Neuronal stem cell (in vitro differentiated cells): ENCODE results near the gene TIMP1.
A peak's percentile ranks its signal among the peaks of the same experiment; 100 is the strongest.

ENCODE experiments used
- DNase-seq: peaks from one replicate; pipeline ENCODE4 v3.0.0-alpha.2; 2013; ENCODE audit warnings: low spot score
- H2AFZ ChIP-seq: one replicate; pipeline ENCODE4 v1.6.1; 2013; ENCODE audit warnings: mild to moderate bottlenecking, low read length, inconsistent platforms
- H2AK5ac ChIP-seq: 2 replicates; pipeline ENCODE4 v1.6.1; 2013; ENCODE audit warnings: low read depth, mild to moderate bottlenecking, inconsistent platforms, low read length, moderate library complexity, mixed read lengths
- H2BK120ac ChIP-seq: 2 replicates; pipeline ENCODE4 v1.6.1; 2013; ENCODE audit warnings: low read depth, mild to moderate bottlenecking, inconsistent platforms, low read length, moderate library complexity, mixed read lengths
- H2BK12ac ChIP-seq: one replicate; pipeline ENCODE4 v1.6.1; 2013; ENCODE audit warnings: low read length, inconsistent platforms
- H2BK15ac ChIP-seq: 2 replicates; pipeline ENCODE4 v1.6.1; 2013; ENCODE audit warnings: mild to moderate bottlenecking, low read length, inconsistent platforms, mixed read lengths
- H2BK5ac ChIP-seq: one replicate; pipeline ENCODE4 v1.6.1; 2013; ENCODE audit warnings: inconsistent platforms, mild to moderate bottlenecking, low read length, moderate library complexity
- H3K14ac ChIP-seq: one replicate; pipeline ENCODE4 v1.6.1; 2013; ENCODE audit warnings: low read length, inconsistent platforms
- H3K18ac ChIP-seq: 2 replicates; pipeline ENCODE4 v1.6.1; 2013; ENCODE audit warnings: low read length, inconsistent platforms
- H3K23ac ChIP-seq: 2 replicates; pipeline ENCODE4 v1.6.1; 2013; ENCODE audit warnings: low read depth, mild to moderate bottlenecking, mixed read lengths, low read length, inconsistent platforms; ENCODE audit not compliant: poor library complexity
- H3K27ac ChIP-seq: replicated peaks from 3 replicates; pipeline ENCODE4 v1.5.1; 2013; ENCODE audit warnings: low read length, inconsistent platforms
- H3K27me3 ChIP-seq, 3 experiments: 2 replicates each; pipeline ENCODE4 v1.6.1; 2013; ENCODE audit warnings: low read length in 3 of 3, mild to moderate bottlenecking in 2 of 3, inconsistent platforms in 1 of 3, low read depth in 1 of 3, mixed read lengths in 1 of 3, moderate library complexity in 1 of 3; ENCODE audit not compliant: control insufficient read depth in 3 of 3, insufficient read depth in 3 of 3
- H3K36me3 ChIP-seq, 2 donors: replicated peaks in 1 of 2; 2 replicates each; pipeline ENCODE4 v1.6.1; 2013; ENCODE audit warnings: low read length in 2 of 2; ENCODE audit not compliant: control insufficient read depth in 2 of 2, insufficient read depth in 2 of 2
- H3K4ac ChIP-seq: 2 replicates; pipeline ENCODE4 v1.6.1; 2013; ENCODE audit warnings: inconsistent platforms, mild to moderate bottlenecking, low read length, moderate library complexity
- H3K4me1 ChIP-seq, 2 donors: 1 replicate in 1 of 2; 2 replicates in 1 of 2; pipeline ENCODE4 v1.6.1; 2013; ENCODE audit warnings: low read length in 2 of 2, low read depth in 1 of 2; ENCODE audit not compliant: control insufficient read depth in 2 of 2, insufficient read depth in 1 of 2
- H3K4me2 ChIP-seq: one replicate; pipeline ENCODE4 v1.6.1; 2013; ENCODE audit warnings: mild to moderate bottlenecking, low read length, inconsistent platforms; ENCODE audit not compliant: insufficient read depth, poor library complexity, severe bottlenecking
- H3K4me3 ChIP-seq, 2 donors: 2 replicates each; pipeline ENCODE4 v1.5.1; 2013; ENCODE audit warnings: low read length in 2 of 2, mild to moderate bottlenecking in 2 of 2, inconsistent platforms in 1 of 2, moderate library complexity in 1 of 2
- H3K79me1 ChIP-seq: one replicate; pipeline ENCODE4 v1.6.1; 2013; ENCODE audit warnings: low read depth, mild to moderate bottlenecking, inconsistent platforms, low read length, moderate library complexity
- H3K9ac ChIP-seq: one replicate; pipeline ENCODE4 v1.6.1; 2013; ENCODE audit warnings: mild to moderate bottlenecking, low read depth, low read length, inconsistent platforms; ENCODE audit not compliant: poor library complexity
- H3K9me3 ChIP-seq, 2 donors: replicated peaks in 1 of 2; 2 replicates each; pipeline versions ENCODE3 to v1.6.1; 2013; ENCODE audit warnings: low read length in 2 of 2, mild to moderate bottlenecking in 2 of 2, inconsistent platforms in 1 of 2, low read depth in 1 of 2, mixed read lengths in 1 of 2, moderate library complexity in 1 of 2; ENCODE audit not compliant: control insufficient read depth in 2 of 2, insufficient read depth in 1 of 2
- H4K8ac ChIP-seq: one replicate; pipeline ENCODE4 v1.6.1; 2013; ENCODE audit warnings: low read depth, mild to moderate bottlenecking, inconsistent platforms, low read length, moderate library complexity
- H4K91ac ChIP-seq: one replicate; pipeline ENCODE4 v1.6.1; 2013; ENCODE audit warnings: low read length, low read depth, mild to moderate bottlenecking, inconsistent platforms; ENCODE audit not compliant: poor library complexity
- WGBS, 2 donors: extraction: QIAGEN DNeasy Blood & Tissue Kit; methylation state at CpG; one replicate each; pipeline ENCODE4 v1.1.7; 2013; ENCODE audit warnings: missing lambda C conversion rate in 2 of 2, mixed read lengths in 1 of 2; ENCODE audit not compliant: insufficient read length in 2 of 2, insufficient replicate concordance in 1 of 2; ENCODE audit errors: extremely low coverage in 2 of 2; 5-methylcytosine and 5-hydroxymethylcytosine counted together

The TIMP1 gene

DNA sequence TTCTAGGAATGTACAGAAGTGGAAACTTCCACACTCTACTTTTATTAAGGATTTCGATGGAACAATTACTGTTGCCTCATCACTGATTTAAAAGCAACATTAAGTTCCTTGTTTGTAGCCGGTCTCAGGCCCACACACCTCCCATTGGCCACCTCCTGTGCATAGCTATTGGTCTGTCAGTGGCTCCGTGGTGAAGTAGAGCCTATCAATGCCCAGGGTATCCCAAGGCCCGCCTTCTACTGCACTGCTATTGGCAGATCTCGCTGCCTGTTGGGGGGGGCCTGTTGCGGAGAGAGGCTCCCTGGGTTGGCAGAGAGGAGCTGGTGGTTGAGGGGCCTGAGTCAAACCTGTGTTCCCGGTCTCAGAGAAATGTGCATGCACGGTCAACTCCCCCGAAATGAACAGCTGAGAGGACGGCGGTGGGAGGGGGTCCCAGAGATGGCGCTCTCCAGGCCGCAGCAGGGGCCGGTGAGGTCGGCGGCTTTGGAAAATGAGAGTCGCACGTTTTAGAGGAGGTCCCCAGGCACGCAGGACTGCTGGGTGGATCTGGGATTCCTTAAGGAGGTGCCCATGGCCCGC lies 26.1 kb upstream of the TIMP1 start:
- H3K27me3 ChIP-seq, result no peaks in the 10 kb centered on the region
- no peak overlapping the region for H4K91ac ChIP-seq
- no peak overlapping the region for H3K14ac ChIP-seq
- peak overlapping the region; percentile 45 for H3K4me2 ChIP-seq
- WGBS, 2 donors, result no CpG with 5 or more reads among the region's 20 CpGs
- no peak overlapping the region for H2AK5ac ChIP-seq
- H3K9ac ChIP-seq, result peak overlapping the region; percentile 60
- no peak overlapping the region for H2BK120ac ChIP-seq
- H3K79me1 ChIP-seq, result no peaks in the 10 kb centered on the region
- no peak overlapping the region for H2BK5ac ChIP-seq
- H3K27ac ChIP-seq, result peak overlapping the region; percentile 83
- peak overlapping the region; percentile 76 for H3K18ac ChIP-seq
- peaks cover 0 to 2% of the 10 kb centered on the region in 2 donors for H3K4me1 ChIP-seq
- peak; percentile 67 for DNase-seq
- peak overlapping the region; percentile 17 for H4K8ac ChIP-seq
- peak overlapping the region; percentile 27 for H2AFZ ChIP-seq
- H3K4ac ChIP-seq, result no peak overlapping the region
- H3K4me3 ChIP-seq, result peak overlapping the region; percentile 54 to 82
- H3K36me3 ChIP-seq, result no peaks in the 10 kb centered on the region
- H3K23ac ChIP-seq, result no peak overlapping the region
- H2BK12ac ChIP-seq, result no peak overlapping the region
- H2BK15ac ChIP-seq, result no peak overlapping the region
- no peaks in the 10 kb centered on the region for H3K9me3 ChIP-seq

- Histone ChIP-seq H3K9ac (no peak overlapping the region), H3K23ac (no peak overlapping the region), H3K4ac (no peak overlapping the region), H3K4me1 (peaks cover 2 to 3% of the 10 kb centered on the region in 2 donors), H3K9me3 (no peaks in the 10 kb centered on the region), H3K27ac (no peak overlapping the region), H3K36me3 (peaks cover 3 to 7% of the 10 kb centered on the region in 2 donors), H4K8ac (no peak overlapping the region), H2BK15ac (no peak overlapping the region), H2BK5ac (no peak overlapping the region), H3K4me2 (no peak overlapping the region), H2BK120ac (no peak overlapping the region), H3K18ac (no peak overlapping the region), H2AFZ (no peak overlapping the region), H3K14ac (no peak overlapping the region), H2AK5ac (no peak overlapping the region), H3K27me3 (no peaks in the 10 kb centered on the region), H4K91ac (no peak overlapping the region), H3K79me1 (peaks cover 1% of the 10 kb centered on the region), H3K4me3 (no peak overlapping the region), H2BK12ac (no peak overlapping the region)
- no peak for DNase-seq
- WGBS, 2 donors, result no CpG with 5 or more reads among the region's 3 CpGs
Measured at GRCh38 chrX:47558436-47558835, 23.8 kb upstream of the TIMP1 start.

DNA sequence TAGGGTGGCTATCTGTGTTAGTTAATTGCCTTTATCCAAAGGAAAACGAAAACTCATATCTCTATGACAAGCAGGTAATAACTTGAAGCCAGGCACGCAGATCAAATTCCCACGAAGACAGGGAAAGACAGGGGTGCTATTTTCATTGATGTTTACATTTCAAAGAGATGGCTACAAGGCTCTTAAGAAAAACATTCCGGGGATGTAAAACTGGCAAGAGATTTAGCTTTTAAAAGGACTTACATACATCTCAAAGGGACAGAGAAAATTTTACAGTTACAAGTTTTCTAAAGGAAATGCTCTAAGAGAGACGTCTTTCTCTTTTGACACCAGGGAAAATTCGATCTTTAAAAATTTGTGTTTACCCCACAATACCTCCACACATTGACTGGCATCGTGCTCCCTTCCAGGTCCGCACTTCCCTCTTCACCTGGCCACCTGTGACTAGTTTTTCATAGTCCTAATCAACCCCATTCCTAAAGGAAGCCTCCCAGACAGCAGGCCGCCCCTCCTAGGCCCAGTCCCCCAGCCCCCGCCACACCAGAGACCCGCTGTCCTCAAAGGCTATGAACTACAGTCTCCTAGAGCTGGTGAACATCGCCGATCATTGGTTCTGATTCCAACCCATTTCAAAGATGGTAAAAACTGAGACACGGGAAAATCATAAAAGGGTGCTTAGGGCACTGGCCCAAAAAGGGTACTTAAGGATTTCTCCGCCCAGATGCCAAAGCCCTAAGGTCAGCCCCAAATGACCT lies 21.9 kb upstream of the TIMP1 start:
- H3K23ac ChIP-seq, result no peak overlapping the region
- no peak overlapping the region for H2BK12ac ChIP-seq
- no peak overlapping the region for H4K91ac ChIP-seq
- no peak overlapping the region for H4K8ac ChIP-seq
- H2AFZ ChIP-seq, result peak overlapping the region; percentile 98
- H3K4me1 ChIP-seq, result peaks cover 2 to 3% of the 10 kb centered on the region in 2 donors
- no peak overlapping the region for H3K14ac ChIP-seq
- no peak for DNase-seq
- H2AK5ac ChIP-seq, result no peak overlapping the region
- no CpG with 5 or more reads among the region's 15 CpGs for WGBS, 2 donors
- H2BK5ac ChIP-seq, result no peak overlapping the region
- H3K9me3 ChIP-seq, result no peaks in the 10 kb centered on the region
- no peak overlapping the region for H2BK15ac ChIP-seq
- no peak overlapping the region for H3K4me2 ChIP-seq
- H3K9ac ChIP-seq, result no peak overlapping the region
- H2BK120ac ChIP-seq, result no peak overlapping the region
- H3K36me3 ChIP-seq, result peaks cover 7 to 25% of the 10 kb centered on the region in 2 donors
- H3K4ac ChIP-seq, result no peak overlapping the region
- no peak overlapping the region for H3K27ac ChIP-seq
- H3K4me3 ChIP-seq, result peak overlapping the region; percentile 70 to 76
- peaks cover 4% of the 10 kb centered on the region for H3K79me1 ChIP-seq
- H3K18ac ChIP-seq, result no peak overlapping the region
- no peaks in the 10 kb centered on the region for H3K27me3 ChIP-seq

DNA sequence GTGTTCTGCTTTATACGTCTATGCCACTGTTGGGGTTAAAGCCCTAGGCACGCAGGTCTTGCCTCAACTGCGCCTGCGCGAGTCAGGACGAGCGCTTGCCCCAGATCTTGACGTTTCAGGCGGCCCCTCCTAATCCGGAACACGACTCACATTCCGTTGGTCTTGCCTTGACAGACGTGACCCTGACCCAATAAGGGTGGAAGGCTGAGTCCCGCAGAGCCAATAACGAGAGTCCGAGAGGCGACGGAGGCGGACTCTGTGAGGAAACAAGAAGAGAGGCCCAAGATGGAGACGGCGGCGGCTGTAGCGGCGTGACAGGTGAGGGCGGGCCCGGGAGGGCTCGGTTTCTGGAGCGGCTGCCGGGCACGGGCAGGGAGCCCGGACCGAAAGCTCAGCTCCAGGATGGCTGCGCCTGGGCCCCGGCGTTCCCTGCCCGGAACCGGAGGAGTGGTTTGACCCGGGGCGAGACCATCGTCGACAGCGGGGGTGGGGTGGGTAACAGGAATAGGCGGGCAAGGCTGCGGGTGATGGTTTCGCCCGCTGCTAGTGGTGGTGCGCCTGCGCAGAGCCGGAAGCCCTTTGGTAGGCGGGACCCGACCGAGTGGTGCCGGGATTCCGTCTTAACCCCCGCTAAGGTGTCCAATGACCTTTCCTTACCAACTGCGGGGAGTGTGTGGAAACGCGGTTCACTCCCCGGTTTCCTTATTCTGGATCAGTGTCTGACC lies 21.1 kb upstream of the TIMP1 start, which contains the start of gene ARAF:
Gene ARAF (plus strand): TSS at position 272 of the 725 bp plus-strand sequence. CDS start 1,763 bp downstream, outside the sequence.
- Histone ChIP-seq H3K14ac (no peak within 1 kb of the TSS), H2AFZ (peak within 1 kb of the TSS; percentile 98), H2AK5ac (no peak within 1 kb of the TSS)

More for the DNA sequence above, 21.1 kb upstream of the TIMP1 start, which contains the start of gene ARAF:
- Histone ChIP-seq H3K9me3 (no peaks in the 10 kb centered on the region), H4K8ac (no peak within 1 kb of the TSS), H3K4me1 (peaks cover 2 to 3% of the 10 kb centered on the region in 2 donors), H2BK5ac (no peak within 1 kb of the TSS), H3K4ac (no peak within 1 kb of the TSS), H2BK12ac (no peak within 1 kb of the TSS), H4K91ac (no peak within 1 kb of the TSS), H3K27ac (peak within 1 kb of the TSS; percentile 76), H2BK15ac (no peak within 1 kb of the TSS), H3K79me1 (peaks cover 4% of the 10 kb centered on the region), H3K27me3 (no peaks in the 10 kb centered on the region), H3K36me3 (peaks cover 7 to 32% of the 10 kb centered on the region in 2 donors), H3K23ac (no peak within 1 kb of the TSS), H3K4me3 (peak within 1 kb of the TSS; percentile 76 to 93), H3K4me2 (peak within 1 kb of the TSS; percentile 48), H3K9ac (peak within 1 kb of the TSS; percentile 57), H3K18ac (peak within 1 kb of the TSS; percentile 77), H2BK120ac (no peak within 1 kb of the TSS)
- no CpG with 5 or more reads among the region's 59 CpGs for WGBS, 2 donors
- DNase-seq, result peak; percentile 99
